CMK (cell line): Measurements from ENCODE around the gene POLQ.
"Not testable (repeated sequence)": the region's sequence is repeated elsewhere in the genome, so short reads cannot be mapped to it uniquely, and the experiment has no call there.

ENCODE experiments used
- DNase-seq: peaks from one replicate; pipeline ENCODE4 v3.0.0-alpha.2; 2010; ENCODE audit warnings: low read depth

Gene POLQ

DNA sequence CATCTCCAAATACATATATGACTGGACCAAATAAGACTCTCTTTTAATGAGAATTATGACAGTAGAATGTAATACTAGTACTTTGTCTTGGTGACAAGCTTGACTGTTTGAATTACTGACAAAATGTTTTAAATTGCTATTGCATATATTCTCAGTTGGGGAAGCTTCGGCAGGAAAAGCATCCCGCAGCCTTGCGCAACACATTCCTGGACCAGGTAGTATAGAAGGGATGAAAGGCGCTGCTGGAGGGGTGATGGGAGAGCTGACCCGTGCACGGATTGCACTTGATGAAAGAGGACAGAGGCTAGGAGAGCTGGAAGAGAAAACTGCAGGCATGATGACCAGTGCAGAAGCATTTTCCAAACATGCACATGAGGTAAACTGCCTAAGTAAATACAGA lies 127.6 kb downstream of the POLQ start:
- DNase-seq: no peak

- no peak for DNase-seq
These were observed 130.9 kb downstream of the POLQ start for GRCh38 chr3:121414924-121415323.

- DNase-seq: no peak
These were observed 134.3 kb downstream of the POLQ start for GRCh38 chr3:121411523-121411922.

DNA sequence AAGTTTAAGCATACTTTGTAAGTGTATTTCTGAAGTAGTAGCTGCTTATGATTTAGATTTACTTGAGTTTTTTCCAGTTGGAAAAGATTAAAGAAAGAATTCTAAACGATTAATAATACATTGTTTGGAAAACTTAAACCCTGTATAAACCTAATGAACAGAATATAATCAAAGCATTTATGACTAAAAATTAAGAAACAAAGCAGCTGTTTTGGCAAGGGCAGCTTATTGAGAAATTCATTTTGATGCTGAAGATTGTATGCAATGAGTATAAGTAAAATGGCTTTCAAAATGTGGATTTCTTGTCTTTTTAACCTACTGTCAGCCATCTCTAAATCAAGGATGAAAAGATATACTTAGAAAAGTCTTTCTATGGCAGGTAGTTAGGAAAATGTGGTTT lies 140.2 kb downstream of the POLQ start:
- DNase-seq: no peak

- no peak for DNase-seq
These were observed 146.0 kb downstream of the POLQ start for GRCh38 chr3:121399820-121400219.

- not testable (repeated sequence) for DNase-seq
These were observed 147.7 kb downstream of the POLQ start for GRCh38 chr3:121398051-121398450.

- DNase-seq: not testable (repeated sequence)
These were observed 149.8 kb downstream of the POLQ start for GRCh38 chr3:121395967-121396366.

GRCh38 chr3:121388308-121388707 lies 157.5 kb downstream of the POLQ start:
- DNase-seq: not testable (repeated sequence)
